ENCODE results near the gene COL5A1.

COL5A1 gene

DNA sequence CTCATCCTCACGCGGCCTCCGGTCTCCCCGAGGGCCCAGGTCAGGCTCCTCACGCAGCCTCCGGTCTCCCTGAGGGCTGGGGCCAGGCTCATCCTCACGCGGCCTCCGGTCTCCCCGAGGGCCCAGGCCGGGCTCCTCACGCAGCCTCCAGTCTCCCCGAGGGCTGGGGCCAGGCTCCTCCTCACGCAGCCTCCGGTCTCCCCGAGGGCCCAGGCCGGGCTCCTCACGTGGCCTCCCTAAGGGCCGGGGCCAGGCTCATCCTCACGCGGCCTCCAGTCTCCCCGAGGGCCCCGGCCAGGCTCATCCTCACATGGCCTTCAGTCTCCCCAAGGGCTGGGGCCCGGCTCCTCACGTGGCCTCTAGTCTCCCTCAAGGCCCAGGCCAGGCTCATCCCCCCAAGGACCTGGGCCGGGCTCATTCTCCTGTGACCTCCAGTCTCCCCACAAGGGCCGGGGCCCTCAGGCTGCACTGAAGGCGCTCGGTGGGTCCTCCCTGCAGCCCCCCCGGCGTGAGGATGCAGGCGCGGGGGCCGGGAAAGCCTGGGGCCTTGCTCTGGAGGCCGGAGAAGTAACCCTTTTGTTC is 187.8 kb downstream of the COL5A1 start:
- TF ChIP-seq CREB1 (IDR thresholded peaks at IDR 0.05; ENCODE audit: low read depth) (no peak), TCF12 (IDR thresholded peaks at IDR 0.05; ENCODE audit: low read depth) (no peak), NFIC (IDR thresholded peaks at IDR 0.05) (no peak), EGR1 (IDR thresholded peaks at IDR 0.05) (no peak), FOXM1 (IDR thresholded peaks at IDR 0.05; ENCODE audit: borderline replicate concordance, low read depth) (no peak), TAF1 (IDR thresholded peaks at IDR 0.05; ENCODE audit: low read depth) (no peak), YY1 (IDR thresholded peaks at IDR 0.05; ENCODE audit: low read depth) (no peak), EP300 (IDR thresholded peaks at IDR 0.05; ENCODE audit: borderline replicate concordance) (no peak), TEAD4 (IDR thresholded peaks at IDR 0.05) (no peak), ZBTB7A (IDR thresholded peaks at IDR 0.05; ENCODE audit: low read depth) (no peak), RAD21 (IDR thresholded peaks at IDR 0.05; ENCODE audit: low read depth) (no peak), CEBPB (IDR thresholded peaks at IDR 0.05) (no peak)
- TF ChIP-seq, protein P1, sequence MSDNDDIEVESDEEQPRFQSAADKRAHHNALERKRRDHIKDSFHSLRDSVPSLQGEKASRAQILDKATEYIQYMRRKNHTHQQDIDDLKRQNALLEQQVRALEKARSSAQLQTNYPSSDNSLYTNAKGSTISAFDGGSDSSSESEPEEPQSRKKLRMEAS (IDR thresholded peaks at IDR 0.05): no peak
- TF ChIP-seq, protein P2, sequence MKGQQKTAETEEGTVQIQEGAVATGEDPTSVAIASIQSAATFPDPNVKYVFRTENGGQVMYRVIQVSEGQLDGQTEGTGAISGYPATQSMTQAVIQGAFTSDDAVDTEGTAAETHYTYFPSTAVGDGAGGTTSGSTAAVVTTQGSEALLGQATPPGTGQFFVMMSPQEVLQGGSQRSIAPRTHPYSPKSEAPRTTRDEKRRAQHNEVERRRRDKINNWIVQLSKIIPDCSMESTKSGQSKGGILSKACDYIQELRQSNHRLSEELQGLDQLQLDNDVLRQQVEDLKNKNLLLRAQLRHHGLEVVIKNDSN (IDR thresholded peaks at IDR 0.05): no peak
- TF ChIP-seq, protein P3, sequence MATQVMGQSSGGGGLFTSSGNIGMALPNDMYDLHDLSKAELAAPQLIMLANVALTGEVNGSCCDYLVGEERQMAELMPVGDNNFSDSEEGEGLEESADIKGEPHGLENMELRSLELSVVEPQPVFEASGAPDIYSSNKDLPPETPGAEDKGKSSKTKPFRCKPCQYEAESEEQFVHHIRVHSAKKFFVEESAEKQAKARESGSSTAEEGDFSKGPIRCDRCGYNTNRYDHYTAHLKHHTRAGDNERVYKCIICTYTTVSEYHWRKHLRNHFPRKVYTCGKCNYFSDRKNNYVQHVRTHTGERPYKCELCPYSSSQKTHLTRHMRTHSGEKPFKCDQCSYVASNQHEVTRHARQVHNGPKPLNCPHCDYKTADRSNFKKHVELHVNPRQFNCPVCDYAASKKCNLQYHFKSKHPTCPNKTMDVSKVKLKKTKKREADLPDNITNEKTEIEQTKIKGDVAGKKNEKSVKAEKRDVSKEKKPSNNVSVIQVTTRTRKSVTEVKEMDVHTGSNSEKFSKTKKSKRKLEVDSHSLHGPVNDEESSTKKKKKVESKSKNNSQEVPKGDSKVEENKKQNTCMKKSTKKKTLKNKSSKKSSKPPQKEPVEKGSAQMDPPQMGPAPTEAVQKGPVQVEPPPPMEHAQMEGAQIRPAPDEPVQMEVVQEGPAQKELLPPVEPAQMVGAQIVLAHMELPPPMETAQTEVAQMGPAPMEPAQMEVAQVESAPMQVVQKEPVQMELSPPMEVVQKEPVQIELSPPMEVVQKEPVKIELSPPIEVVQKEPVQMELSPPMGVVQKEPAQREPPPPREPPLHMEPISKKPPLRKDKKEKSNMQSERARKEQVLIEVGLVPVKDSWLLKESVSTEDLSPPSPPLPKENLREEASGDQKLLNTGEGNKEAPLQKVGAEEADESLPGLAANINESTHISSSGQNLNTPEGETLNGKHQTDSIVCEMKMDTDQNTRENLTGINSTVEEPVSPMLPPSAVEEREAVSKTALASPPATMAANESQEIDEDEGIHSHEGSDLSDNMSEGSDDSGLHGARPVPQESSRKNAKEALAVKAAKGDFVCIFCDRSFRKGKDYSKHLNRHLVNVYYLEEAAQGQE (IDR thresholded peaks at IDR 0.05; ENCODE audit: low read depth): no peak

DNA sequence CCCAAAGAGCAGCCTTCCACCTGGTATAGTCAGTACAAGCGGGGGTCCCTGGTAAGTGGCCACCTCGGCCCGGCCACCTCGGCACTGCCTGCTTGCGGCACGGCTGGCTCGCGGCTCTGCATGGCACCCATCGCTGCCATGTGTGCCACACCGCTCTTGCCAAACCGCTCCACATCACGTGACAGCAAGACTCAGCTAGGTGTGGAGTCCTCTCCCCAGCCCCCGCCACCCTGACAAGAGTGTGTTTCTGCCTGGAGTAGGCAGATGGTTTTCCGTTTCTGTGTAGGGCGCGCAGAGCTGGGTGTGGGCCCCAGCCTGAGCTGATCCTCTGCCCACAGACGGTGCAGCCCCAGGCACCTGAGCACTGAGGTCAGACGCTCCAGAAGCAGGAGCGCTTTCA is 188.5 kb downstream of the COL5A1 start:
- TF ChIP-seq, protein P3 (IDR thresholded peaks at IDR 0.05; ENCODE audit: low read depth): no peak
- TF ChIP-seq TEAD4 (IDR thresholded peaks at IDR 0.05) (no peak), YY1 (IDR thresholded peaks at IDR 0.05; ENCODE audit: low read depth) (no peak), RAD21 (IDR thresholded peaks at IDR 0.05; ENCODE audit: low read depth) (no peak), EGR1 (IDR thresholded peaks at IDR 0.05) (no peak)

DNA sequence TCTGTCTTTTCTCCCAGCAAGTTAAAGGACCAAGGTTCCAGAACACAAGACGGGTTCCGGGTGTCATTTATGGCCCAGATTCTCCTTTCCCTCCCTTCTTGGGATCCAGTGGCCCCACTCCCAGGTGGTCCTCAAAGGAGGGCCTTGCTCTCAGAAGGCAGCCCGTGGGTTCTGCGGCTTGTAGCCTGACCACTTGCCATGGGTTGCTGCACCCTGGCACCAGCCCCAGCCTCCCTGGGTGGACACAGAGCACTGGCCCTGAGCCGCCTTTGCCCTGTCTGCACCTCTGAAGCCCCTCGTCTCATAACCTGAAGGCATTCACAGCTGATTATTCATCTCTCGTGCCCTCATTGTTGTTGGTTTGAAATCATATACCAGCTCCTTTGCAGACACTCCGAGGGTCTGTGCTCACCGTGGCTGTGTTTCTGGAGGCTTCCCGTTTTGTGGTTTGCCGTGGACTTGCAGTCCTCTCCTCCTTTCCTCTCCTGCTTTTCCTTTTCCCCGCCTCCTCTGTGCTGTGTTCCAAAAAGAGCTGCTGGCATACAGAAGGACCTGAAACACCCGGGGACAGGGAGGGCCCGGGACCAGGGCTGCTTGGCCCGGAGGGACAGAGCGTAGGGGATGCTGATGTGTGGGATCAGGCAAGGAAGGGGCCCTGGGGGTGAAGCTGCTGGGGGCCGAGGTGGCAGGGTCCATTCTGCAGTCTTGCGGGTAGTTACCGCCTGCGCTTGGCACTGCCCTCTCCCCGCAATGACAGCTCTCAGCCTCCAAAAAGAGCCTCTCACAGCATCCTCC is 189.5 kb downstream of the COL5A1 start:
- TF ChIP-seq CREB1 (IDR thresholded peaks at IDR 0.05; ENCODE audit: low read depth) (no peak), CEBPB (IDR thresholded peaks at IDR 0.05) (no peak), YY1 (IDR thresholded peaks at IDR 0.05; ENCODE audit: low read depth) (no peak), FOXM1 (IDR thresholded peaks at IDR 0.05; ENCODE audit: borderline replicate concordance, low read depth) (no peak), EP300 (IDR thresholded peaks at IDR 0.05; ENCODE audit: borderline replicate concordance) (no peak), TAF1 (IDR thresholded peaks at IDR 0.05; ENCODE audit: low read depth) (no peak), TCF12 (IDR thresholded peaks at IDR 0.05; ENCODE audit: low read depth) (no peak), ZBTB7A (IDR thresholded peaks at IDR 0.05; ENCODE audit: low read depth) (no peak), NFIC (IDR thresholded peaks at IDR 0.05) (no peak), EGR1 (IDR thresholded peaks at IDR 0.05) (no peak)
- TF ChIP-seq, protein P1 (IDR thresholded peaks at IDR 0.05): no peak

GRCh38 chr9:134832471-134832870 is 190.9 kb downstream of the COL5A1 start:
- TF ChIP-seq RAD21 (IDR thresholded peaks at IDR 0.05; ENCODE audit: low read depth) (no peak), TEAD4 (IDR thresholded peaks at IDR 0.05) (no peak), EP300 (IDR thresholded peaks at IDR 0.05; ENCODE audit: borderline replicate concordance) (no peak), NFIC (IDR thresholded peaks at IDR 0.05) (no peak), EGR1 (IDR thresholded peaks at IDR 0.05) (no peak), CEBPB (IDR thresholded peaks at IDR 0.05) (no peak), CREB1 (IDR thresholded peaks at IDR 0.05; ENCODE audit: low read depth) (no peak), YY1 (IDR thresholded peaks at IDR 0.05; ENCODE audit: low read depth) (no peak), ZBTB7A (IDR thresholded peaks at IDR 0.05; ENCODE audit: low read depth) (no peak)
- TF ChIP-seq, protein P1 (IDR thresholded peaks at IDR 0.05): no peak

DNA sequence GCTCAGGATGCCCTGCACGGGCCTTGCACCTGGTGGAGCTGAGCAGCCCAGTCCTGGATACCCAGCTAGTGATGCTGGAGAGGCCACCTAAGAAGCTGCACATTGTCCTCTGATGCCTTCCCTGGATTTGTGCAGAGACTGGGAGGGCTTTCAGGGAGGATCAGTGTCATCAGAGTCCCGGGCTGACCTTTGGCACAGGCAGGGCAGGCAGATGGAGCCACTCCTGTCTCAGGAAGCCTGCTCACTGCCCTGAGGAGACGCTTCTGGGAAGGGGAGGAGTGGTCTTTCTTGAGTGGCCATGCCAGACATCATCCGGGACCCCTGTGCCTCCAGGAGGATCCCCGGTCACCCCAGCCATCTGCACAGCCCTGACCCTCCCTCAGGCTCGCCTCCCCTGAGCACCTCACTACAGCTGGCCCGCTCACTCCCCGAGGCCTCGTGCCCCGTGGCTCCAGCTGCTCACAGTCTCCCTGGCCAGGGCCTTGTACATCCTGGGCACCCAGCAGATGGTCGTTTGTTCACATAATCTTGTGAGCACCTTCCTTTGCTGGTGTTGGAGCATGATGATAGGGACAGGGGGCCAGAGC is 191.8 kb downstream of the COL5A1 start:
- TF ChIP-seq TAF1 (IDR thresholded peaks at IDR 0.05; ENCODE audit: low read depth) (no peak), TCF12 (IDR thresholded peaks at IDR 0.05; ENCODE audit: low read depth) (no peak), CEBPB (IDR thresholded peaks at IDR 0.05) (no peak)

All from Ishikawa (cell line).